ENCODE results near the gene PORCN.
"Not testable (repeated sequence)": the region's sequence is repeated elsewhere in the genome, so short reads cannot be mapped to it uniquely, and the experiment has no call there.

PORCN gene

GRCh38 chrX:48516285-48516684 lies 7.5 kb downstream of the PORCN start:
- no peak overlapping the region for H3K4me3 ChIP-seq (IDR thresholded peaks at IDR 0.05; ENCODE audit: insufficient read depth, low read depth, low read length)
- H4K20me1 ChIP-seq (ENCODE audit: insufficient read depth), result no peaks in the 10 kb centered on the region
- TF ChIP-seq CTCF (conservative IDR thresholded peaks at IDR 0.05; ENCODE audit: low read depth, low read length), result no peak
- no peaks in the 10 kb centered on the region for H3K27me3 ChIP-seq (ENCODE audit: insufficient read depth, low read depth)
- no peak overlapping the region for H3K27ac ChIP-seq
- H3K4me2 ChIP-seq, result no peak overlapping the region
- H3K9ac ChIP-seq, result no peak overlapping the region
- H3K79me2 ChIP-seq (ENCODE audit: insufficient read depth, low read depth), result no peaks in the 10 kb centered on the region
- no peaks in the 10 kb centered on the region for H3K36me3 ChIP-seq (ENCODE audit: insufficient read depth)
- H3K4me1 ChIP-seq (ENCODE audit: low read depth, poor library complexity, severe bottlenecking), result peaks cover 9% of the 10 kb centered on the region
- no peak overlapping the region for H2AFZ ChIP-seq (ENCODE audit: low read depth)

GRCh38 chrX:48516987-48517386 lies 8.2 kb downstream of the PORCN start:
- Histone ChIP-seq H3K4me1 (ENCODE audit: low read depth, poor library complexity, severe bottlenecking) (peaks cover 9% of the 10 kb centered on the region), H3K79me2 (ENCODE audit: insufficient read depth, low read depth) (peaks cover 2% of the 10 kb centered on the region; the same call in 1 of the 2 replicates), H2AFZ (ENCODE audit: low read depth) (no peak overlapping the region), H3K36me3 (ENCODE audit: insufficient read depth) (no peaks in the 10 kb centered on the region), H3K27ac (no peak overlapping the region), H3K4me3 (IDR thresholded peaks at IDR 0.05; ENCODE audit: insufficient read depth, low read depth, low read length) (no peak overlapping the region), H3K9ac (no peak overlapping the region), H3K4me2 (no peak overlapping the region), H3K27me3 (ENCODE audit: insufficient read depth, low read depth) (no peaks in the 10 kb centered on the region), H4K20me1 (ENCODE audit: insufficient read depth) (no peaks in the 10 kb centered on the region)
- TF ChIP-seq CTCF (conservative IDR thresholded peaks at IDR 0.05; ENCODE audit: low read depth, low read length), result no peak

GRCh38 chrX:48519481-48519880 lies 10.7 kb downstream of the PORCN start:
- H3K9ac ChIP-seq; H4K20me1 ChIP-seq (ENCODE audit: insufficient read depth); H2AFZ ChIP-seq (ENCODE audit: low read depth); H3K27me3 ChIP-seq (ENCODE audit: insufficient read depth, low read depth); H3K4me3 ChIP-seq (IDR thresholded peaks at IDR 0.05; ENCODE audit: insufficient read depth, low read depth, low read length); H3K36me3 ChIP-seq (ENCODE audit: insufficient read depth); H3K4me2 ChIP-seq; H3K27ac ChIP-seq: not testable (repeated sequence)
- Histone ChIP-seq H3K4me1 (ENCODE audit: low read depth, poor library complexity, severe bottlenecking) (peaks cover 18% of the 10 kb centered on the region), H3K79me2 (ENCODE audit: insufficient read depth, low read depth) (peaks cover 17% of the 10 kb centered on the region)

- no peaks in the 10 kb centered on the region for H3K27me3 ChIP-seq (ENCODE audit: insufficient read depth, low read depth)
- no peak for TF ChIP-seq CTCF (conservative IDR thresholded peaks at IDR 0.05; ENCODE audit: low read depth, low read length)
- no peak overlapping the region for H3K27ac ChIP-seq
- H3K4me3 ChIP-seq (IDR thresholded peaks at IDR 0.05; ENCODE audit: insufficient read depth, low read depth, low read length), result no peak overlapping the region
- H3K4me1 ChIP-seq (ENCODE audit: low read depth, poor library complexity, severe bottlenecking), result peaks cover 18% of the 10 kb centered on the region
- H4K20me1 ChIP-seq (ENCODE audit: insufficient read depth), result no peaks in the 10 kb centered on the region
- H3K4me2 ChIP-seq, result peak overlapping the region; percentile 37; the same call in 1 of the 2 replicates
- H3K79me2 ChIP-seq (ENCODE audit: insufficient read depth, low read depth), result peaks cover 22% of the 10 kb centered on the region
- H3K9ac ChIP-seq, result no peak overlapping the region
- peak overlapping the region; percentile 68; the same call in 1 of the 2 replicates for H2AFZ ChIP-seq (ENCODE audit: low read depth)
- no peaks in the 10 kb centered on the region for H3K36me3 ChIP-seq (ENCODE audit: insufficient read depth)
These were observed 11.7 kb downstream of the PORCN start for GRCh38 chrX:48520455-48520854.

GRCh38 chrX:48520976-48521352 lies 12.2 kb downstream of the PORCN start:
- Histone ChIP-seq H3K36me3 (ENCODE audit: insufficient read depth) (no peaks in the 10 kb centered on the region), H3K9ac (peak overlapping the region; percentile 71; the same call in 1 of the 2 replicates), H4K20me1 (ENCODE audit: insufficient read depth) (no peaks in the 10 kb centered on the region), H3K27ac (peak overlapping the region; percentile 24; the same call in 1 of the 2 replicates), H3K4me1 (ENCODE audit: low read depth, poor library complexity, severe bottlenecking) (peaks cover 18% of the 10 kb centered on the region), H3K79me2 (ENCODE audit: insufficient read depth, low read depth) (peaks cover 24% of the 10 kb centered on the region), H3K4me3 (IDR thresholded peaks at IDR 0.05; ENCODE audit: insufficient read depth, low read depth, low read length) (no peak overlapping the region), H3K27me3 (ENCODE audit: insufficient read depth, low read depth) (no peaks in the 10 kb centered on the region), H2AFZ (ENCODE audit: low read depth) (peak overlapping the region; percentile 68), H3K4me2 (peak overlapping the region; percentile 37; the same call in 1 of the 2 replicates)
- no peak for TF ChIP-seq CTCF (conservative IDR thresholded peaks at IDR 0.05; ENCODE audit: low read depth, low read length)

Measured in KMS-11 (cell line).